OCI-LY7 (cell line): ENCODE results near the gene DGKD. TPM values are rescaled to one million over a fixed set of nuclear protein-coding genes. Genes with fewer than 3 reads are reported as not detected.

Experiments
- BruUV-seq: library from RNA; stranded (reverse); fragments of 400-500 nt; replicated peaks from 2 replicates; lab custom pipeline; 2021; lab: Mats Ljungman, UMichigan
- CTCF ChIA-PET: fragments of 300-600 bp; sonication (Branson Sonifier 250); formaldehyde crosslinking; loops from one replicate; lab custom pipeline; 2022; ENCODE audit warnings: antibody characterized with exemption; ENCODE audit not compliant: unreplicated experiment; lab: Charles Lee
- POLR2A ChIA-PET: fragments of 300-600 bp; sonication (Branson Sonifier 250); formaldehyde crosslinking; loops from one replicate; lab custom pipeline; 2022; ENCODE audit warnings: antibody characterized with exemption; lab: Charles Lee
- DNase-seq: peaks from one replicate; pipeline ENCODE4 v3.0.0-alpha.2; 2015; ENCODE audit warnings: low spot score
- H2AFZ ChIP-seq: fragments of 200-600 bp; sonication (generic), shearing (Covaris generic); 2 replicates; pipeline ENCODE4 v1.6.1; 2014; ENCODE audit warnings: mild to moderate bottlenecking, antibody characterized with exemption, low read length, moderate library complexity
- H3K27ac ChIP-seq: fragments of 200-600 bp; sonication (generic); 2 replicates; pipeline ENCODE4 v1.5.1; 2014; ENCODE audit warnings: mixed run types, low read depth, mild to moderate bottlenecking, moderate library complexity, low read length, inconsistent platforms; ENCODE audit not compliant: poor library complexity, severe bottlenecking
- H3K36me3 ChIP-seq: fragments of 200-600 bp; sonication (generic); 2 replicates; pipeline ENCODE4 v1.6.1; 2014; ENCODE audit warnings: mild to moderate bottlenecking, antibody characterized with exemption, low read length, moderate library complexity, mixed read lengths; ENCODE audit not compliant: insufficient read depth
- H3K4me1 ChIP-seq: fragments of 200-600 bp; sonication (generic); 2 replicates; pipeline ENCODE4 v1.5.1; 2014; ENCODE audit warnings: mild to moderate bottlenecking, low read length; ENCODE audit not compliant: insufficient read depth, poor library complexity, severe bottlenecking
- H3K4me2 ChIP-seq: fragments of 200-600 bp; sonication (generic); 2 replicates; pipeline ENCODE4 v1.6.1; 2014; ENCODE audit warnings: mild to moderate bottlenecking, low read length
- H3K4me3 ChIP-seq: fragments of 200-600 bp; sonication (generic); 2 replicates; pipeline ENCODE4 v1.5.1; 2014; ENCODE audit warnings: mild to moderate bottlenecking, low read depth, low read length; ENCODE audit not compliant: poor library complexity, severe bottlenecking
- H3K79me2 ChIP-seq: fragments of 200-600 bp; sonication (generic); 2 replicates; pipeline ENCODE4 v1.6.1; 2016; ENCODE audit warnings: low read depth, mild to moderate bottlenecking, low read length, moderate library complexity, mixed read lengths; ENCODE audit not compliant: insufficient read depth
- H3K9me2 ChIP-seq: fragments of 200-600 bp; sonication (generic); 2 replicates; pipeline ENCODE4 v1.6.1; 2016; ENCODE audit warnings: mild to moderate bottlenecking, low read length, mixed read lengths; ENCODE audit not compliant: insufficient read depth
- H3K9me3 ChIP-seq: fragments of 200-600 bp; sonication (generic); 2 replicates; pipeline ENCODE4 v1.6.1; 2014; ENCODE audit warnings: mild to moderate bottlenecking, mixed run types, low read length, mixed read lengths
- H4K20me1 ChIP-seq: fragments of 200-600 bp; sonication (generic); 2 replicates; pipeline ENCODE4 v1.6.1; 2014; ENCODE audit warnings: mild to moderate bottlenecking, antibody characterized with exemption, low read length, moderate library complexity, mixed read lengths; ENCODE audit not compliant: insufficient read depth
- CTCF ChIP-seq: fragments of 200-600 bp; sonication (generic); conservative IDR thresholded peaks from 2 replicates; pipeline ENCODE4 v1.5.1; 2014; ENCODE audit warnings: mild to moderate bottlenecking, antibody characterized with exemption, low read length, moderate library complexity, mixed read lengths
- EZH2phosphoT487 ChIP-seq: fragments of 200-600 bp; sonication (generic); IDR thresholded peaks from 2 replicates; pipeline ENCODE4 v1.6.1; 2018; ENCODE audit warnings: low read depth, borderline replicate concordance, mild to moderate bottlenecking, mixed run types, antibody characterized with exemption, low read length, moderate library complexity, mixed read lengths
- intact Hi-C: fragments of 100-400 bp; cut with micrococcal nuclease; formaldehyde crosslinking; loops from one replicate; pipeline ENCODE4 v1.10.0; 2022; ENCODE audit not compliant: unreplicated experiment
- total RNA-seq, 2 experiments: library from RNA; depleted of rRNA in 1 of 2; stranded (reverse); fragments of >200 nt in 1 of 2; shearing (Covaris generic) in 1 of 2; gene quantifications; 2 replicates each; pipeline ENCODE4 v1.2.3, GENCODE V29; 2014 to 2022

The DGKD gene
- total RNA-seq, 2 experiments from 2014 or later: 62.9 to 271 TPM

- Histone ChIP-seq H2AFZ (no peak overlapping the region), H3K27ac (no peak overlapping the region), H3K4me2 (no peak overlapping the region), H3K4me3 (no peak overlapping the region), H3K36me3 (peaks cover 10% of the 10 kb centered on the region; the same call in 1 of the 2 replicates), H3K9me3 (no peaks in the 10 kb centered on the region), H4K20me1 (peaks cover 11% of the 10 kb centered on the region; the same call in 1 of the 2 replicates), H3K79me2 (peaks cover 16% of the 10 kb centered on the region), H3K9me2 (no peaks in the 10 kb centered on the region), H3K4me1 (peaks cover 44% of the 10 kb centered on the region)
- TF ChIP-seq EZH2phosphoT487 (no peak), CTCF (no peak)
- DNase-seq: no peak
- BruUV-seq: no TSS peak
- intact Hi-C loops: loop anchor here (10.0 kb wide), 1 partner anchor 267 kb away; no protein-coding TSS in a partner anchor
- ChIA-PET POLR2A (no interaction called here), CTCF (interaction anchor here (0.6 kb wide), 1 partner anchor 88 kb away, joined by 4 read pairs; no protein-coding TSS in a partner anchor)
Measured at GRCh38 chr2:233351423-233351822, 2.9 kb upstream of the DGKD start.

DNA sequence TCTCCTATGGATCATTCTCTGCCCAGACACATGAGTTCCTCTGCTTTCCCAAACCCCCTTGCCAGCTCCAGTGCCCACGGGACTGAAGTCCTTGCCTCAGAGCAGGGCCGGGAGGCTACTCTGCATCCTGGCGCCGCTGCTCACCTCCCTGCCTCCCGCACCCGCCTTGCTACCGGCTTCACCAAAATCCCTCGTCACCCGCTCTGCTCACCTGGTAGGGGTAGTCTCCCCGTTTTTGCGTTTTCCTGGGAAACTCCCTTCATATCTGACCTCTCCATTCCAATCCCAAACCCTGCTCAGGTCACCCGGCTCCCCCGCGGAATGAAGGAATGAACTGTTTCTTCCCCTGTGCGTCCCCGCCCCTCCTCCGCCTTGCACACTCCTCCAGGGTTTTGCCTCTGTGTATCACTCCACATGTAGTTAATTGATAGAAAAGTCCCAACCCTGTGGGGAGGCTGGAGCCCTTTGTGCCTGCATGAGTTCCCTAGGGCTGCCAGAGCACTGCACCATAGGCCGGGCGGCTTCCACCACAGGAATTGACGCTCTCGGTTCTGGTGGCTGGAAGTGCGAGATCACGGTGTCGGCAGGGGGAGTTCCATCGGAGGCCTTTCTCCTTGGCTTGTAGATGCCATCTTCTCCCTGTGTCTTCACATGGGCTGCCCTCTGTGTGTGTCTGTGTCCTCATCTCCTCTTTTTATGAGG lies 2.0 kb upstream of the DGKD start:
- H4K20me1 ChIP-seq: peaks cover 19% of the 10 kb centered on the region; the same call in 1 of the 2 replicates
- peaks cover 17% of the 10 kb centered on the region for H3K36me3 ChIP-seq
- peaks cover 25% of the 10 kb centered on the region for H3K79me2 ChIP-seq
- ChIA-PET POLR2A (no interaction called here), CTCF (interaction anchor here (0.6 kb wide), 1 partner anchor 87 kb away, joined by 4 read pairs; no protein-coding TSS in a partner anchor)
- peaks cover 52% of the 10 kb centered on the region for H3K4me1 ChIP-seq
- TF ChIP-seq CTCF (no peak), EZH2phosphoT487 (no peak)
- no TSS peak for BruUV-seq
- no peaks in the 10 kb centered on the region for H3K9me3 ChIP-seq
- no peak overlapping the region for H3K4me3 ChIP-seq
- no peak for DNase-seq
- intact Hi-C loops: loop anchor here (10.0 kb wide), 1 partner anchor 267 kb away; no protein-coding TSS in a partner anchor
- H3K9me2 ChIP-seq: no peaks in the 10 kb centered on the region
- no peak overlapping the region for H2AFZ ChIP-seq
- H3K4me2 ChIP-seq: no peak overlapping the region
- no peak overlapping the region for H3K27ac ChIP-seq
